T-helper 17 cell (primary cell): ENCODE measurements around the gene PLIN3. TPM values are rescaled to one million over a fixed set of nuclear protein-coding genes. Genes with fewer than 3 reads are reported as not detected.
"Not testable (repeated sequence)": the region's sequence is repeated elsewhere in the genome, so short reads cannot be mapped to it uniquely, and the experiment has no call there.

Source experiments
- ATAC-seq: fragments of 150-1000 bp; cut with Tn5 transposase; 2 replicates; pipeline ENCODE4 v1.10.0; 2021; ENCODE audit warnings: mild to moderate bottlenecking, moderate library complexity
- DNase-seq, 3 donors: peaks; one replicate each; pipeline versions ENCODE4 v3.0.0 to v3.0.0-alpha.2; 2020 to 2021
- H3K9me3 ChIP-seq: one replicate; pipeline ENCODE4 v1.7.0; 2013; ENCODE audit warnings: low read length, mild to moderate bottlenecking; ENCODE audit not compliant: control insufficient read depth, poor library complexity, severe bottlenecking
- H3K27ac Mint-ChIP-seq: one replicate; pipeline ENCODE4 v1.8.0; 2022; ENCODE audit warnings: mild to moderate bottlenecking, moderate library complexity, mixed read lengths
- H3K27me3 Mint-ChIP-seq: one replicate; pipeline ENCODE4 v1.8.0; 2022; ENCODE audit warnings: mixed read lengths
- H3K36me3 Mint-ChIP-seq: one replicate; pipeline ENCODE4 v1.8.0; 2022; ENCODE audit warnings: low read depth, mixed read lengths
- H3K4me1 Mint-ChIP-seq: one replicate; pipeline ENCODE4 v1.8.0; 2022; ENCODE audit warnings: mild to moderate bottlenecking, mixed read lengths
- H3K4me3 Mint-ChIP-seq: one replicate; pipeline ENCODE4 v1.8.0; 2022; ENCODE audit warnings: mild to moderate bottlenecking, moderate library complexity, mixed read lengths
- total RNA-seq, 4 donors: library from RNA in 2 of 4; stranded (reverse) in 2 of 4; gene quantifications; one replicate each; pipeline ENCODE4 v1.2.3 and lab custom pipeline; 2022 to 2026

Gene PLIN3
- total RNA-seq, 2 donors from 2014 or later: 19.7 to 21.7 TPM

- peaks cover 3% of the 10 kb centered on the region for H3K36me3 Mint-ChIP-seq
- H3K27ac Mint-ChIP-seq: no peak overlapping the region
- DNase-seq: peak; percentile 62 to 73 (median 65)
- H3K4me1 Mint-ChIP-seq: peaks cover 4% of the 10 kb centered on the region
- ATAC-seq: peak; percentile 86
- no peak overlapping the region for H3K4me3 Mint-ChIP-seq
- no peaks in the 10 kb centered on the region for H3K9me3 ChIP-seq
- no peaks in the 10 kb centered on the region for H3K27me3 Mint-ChIP-seq
These were observed 15.7 kb downstream of the PLIN3 start for GRCh38 chr19:4851551-4852290.

- Mint-ChIP-seq H3K4me3 (no peak overlapping the region), H3K36me3 (peaks cover 5% of the 10 kb centered on the region), H3K27me3 (no peaks in the 10 kb centered on the region), H3K27ac (no peak overlapping the region), H3K4me1 (peaks cover 4% of the 10 kb centered on the region)
- no peaks in the 10 kb centered on the region for H3K9me3 ChIP-seq
- no peak for ATAC-seq
- DNase-seq: no peak
These were observed 18.4 kb downstream of the PLIN3 start for GRCh38 chr19:4849019-4849418.

GRCh38 chr19:4847190-4847973 lies 20.1 kb downstream of the PLIN3 start:
- Mint-ChIP-seq H3K27ac (no peak overlapping the region), H3K36me3 (peaks cover 5% of the 10 kb centered on the region), H3K4me3 (no peak overlapping the region), H3K4me1 (peaks cover 4% of the 10 kb centered on the region), H3K27me3 (no peaks in the 10 kb centered on the region)
- DNase-seq: no peak
- H3K9me3 ChIP-seq: no peaks in the 10 kb centered on the region
- no peak for ATAC-seq

- not testable (repeated sequence) for H3K9me3 ChIP-seq, DNase-seq, H3K27me3 Mint-ChIP-seq, H3K4me3 Mint-ChIP-seq, H3K27ac Mint-ChIP-seq, ATAC-seq, H3K36me3 Mint-ChIP-seq, H3K4me1 Mint-ChIP-seq
These were observed 21.5 kb downstream of the PLIN3 start for GRCh38 chr19:4845975-4846374.

- DNase-seq: no peak
- peaks cover 5% of the 10 kb centered on the region for H3K36me3 Mint-ChIP-seq
- no peak for ATAC-seq
- no peaks in the 10 kb centered on the region for H3K9me3 ChIP-seq
- H3K4me3 Mint-ChIP-seq: no peak overlapping the region
- no peaks in the 10 kb centered on the region for H3K27me3 Mint-ChIP-seq
- H3K27ac Mint-ChIP-seq: no peak overlapping the region
- H3K4me1 Mint-ChIP-seq: peaks cover 11% of the 10 kb centered on the region
These were observed 22.9 kb downstream of the PLIN3 start for GRCh38 chr19:4844348-4845179.

- no peak for DNase-seq
- H3K9me3 ChIP-seq: no peaks in the 10 kb centered on the region
- Mint-ChIP-seq H3K36me3 (peaks cover 5% of the 10 kb centered on the region), H3K27me3 (no peaks in the 10 kb centered on the region), H3K27ac (no peak overlapping the region), H3K4me1 (peaks cover 11% of the 10 kb centered on the region), H3K4me3 (no peak overlapping the region)
- ATAC-seq: no peak
These were observed 23.9 kb downstream of the PLIN3 start for GRCh38 chr19:4843647-4843965.

GRCh38 chr19:4839192-4839591 lies 28.3 kb downstream of the PLIN3 start:
- H3K9me3 ChIP-seq: no peaks in the 10 kb centered on the region
- ATAC-seq (no peak), DNase-seq (no peak)
- Mint-ChIP-seq H3K27ac (no peak overlapping the region), H3K27me3 (no peaks in the 10 kb centered on the region), H3K4me3 (no peak overlapping the region), H3K36me3 (peaks cover 2% of the 10 kb centered on the region), H3K4me1 (peaks cover 11% of the 10 kb centered on the region)

- no peaks in the 10 kb centered on the region for H3K27me3 Mint-ChIP-seq
- ATAC-seq (no peak), DNase-seq (no peak)
- peak overlapping the region; percentile 45 for H3K4me3 Mint-ChIP-seq
- H3K27ac Mint-ChIP-seq: peak overlapping the region; percentile 97
- H3K36me3 Mint-ChIP-seq: peaks cover 8% of the 10 kb centered on the region
- no peaks in the 10 kb centered on the region for H3K9me3 ChIP-seq
- H3K4me1 Mint-ChIP-seq: peaks cover 24% of the 10 kb centered on the region
These were observed 34.7 kb downstream of the PLIN3 start for GRCh38 chr19:4832776-4833175.

GRCh38 chr19:4831979-4832340 lies 35.5 kb downstream of the PLIN3 start:
- Mint-ChIP-seq H3K4me1 (peaks cover 25% of the 10 kb centered on the region), H3K27ac (peak overlapping the region; percentile 97), H3K4me3 (peak overlapping the region; percentile 98)
- not testable (repeated sequence) for H3K27me3 Mint-ChIP-seq, ATAC-seq, H3K36me3 Mint-ChIP-seq, H3K9me3 ChIP-seq, DNase-seq

GRCh38 chr19:4831304-4831978 lies 36.0 kb downstream of the PLIN3 start, which contains the start of gene TICAM1:
TSS of gene TICAM1 (minus strand) at chr19:4831712. CDS start at chr19:4818377, 13,335 bp downstream.
- no peaks in the 10 kb centered on the region for H3K27me3 Mint-ChIP-seq
- peak within 1 kb of the TSS; percentile 97 for H3K27ac Mint-ChIP-seq
- ATAC-seq: peak; percentile 96
- H3K4me1 Mint-ChIP-seq: peaks cover 25% of the 10 kb centered on the region
- DNase-seq: peak; percentile 79 to 83 (median 81)
- H3K36me3 Mint-ChIP-seq: peaks cover 8% of the 10 kb centered on the region
- H3K9me3 ChIP-seq: no peaks in the 10 kb centered on the region
- peak within 1 kb of the TSS; percentile 98 for H3K4me3 Mint-ChIP-seq

GRCh38 chr19:4830768-4831265 lies 36.6 kb downstream of the PLIN3 start:
- Mint-ChIP-seq H3K4me1 (peaks cover 27% of the 10 kb centered on the region), H3K36me3 (peaks cover 8% of the 10 kb centered on the region), H3K27me3 (no peaks in the 10 kb centered on the region), H3K27ac (peak overlapping the region; percentile 97), H3K4me3 (peak overlapping the region; percentile 98)
- no peak for DNase-seq
- ATAC-seq: no peak
- no peaks in the 10 kb centered on the region for H3K9me3 ChIP-seq

- no peaks in the 10 kb centered on the region for H3K9me3 ChIP-seq
- Mint-ChIP-seq H3K4me3 (peak overlapping the region; percentile 98), H3K36me3 (peaks cover 8% of the 10 kb centered on the region), H3K4me1 (peaks cover 27% of the 10 kb centered on the region), H3K27ac (peak overlapping the region; percentile 97), H3K27me3 (no peaks in the 10 kb centered on the region)
- ATAC-seq (no peak), DNase-seq (no peak)
These were observed 37.1 kb downstream of the PLIN3 start for GRCh38 chr19:4830332-4830731.
